Activated CD8-positive, alpha-beta T cell treated with anti-CD3 and anti-CD28 coated beads for 36 hours (primary cell): ENCODE data around the gene SCLY. TPM values are rescaled to one million over a fixed set of nuclear protein-coding genes. Genes with fewer than 3 reads are reported as not detected.
A peak's percentile ranks its signal among the peaks of the same experiment; 100 is the strongest.

Source experiments
- ATAC-seq: fragments of 200-7000 bp; cut with Tn5 transposase; one replicate; pipeline ENCODE4 v1.10.0; 2021; ENCODE audit warnings: mild to moderate bottlenecking, moderate library complexity
- CTCF ChIA-PET: fragments of 350-600 bp; sonication (Branson Sonifier 250); formaldehyde crosslinking; loops from one replicate; lab custom pipeline; 2021; ENCODE audit warnings: antibody characterized with exemption; lab: Charles Lee
- POLR2A ChIA-PET: fragments of 350-600 bp; sonication (Branson Sonifier 250); formaldehyde crosslinking; loops from one replicate; lab custom pipeline; 2021; ENCODE audit warnings: antibody characterized with exemption; lab: Charles Lee
- DNase-seq: peaks from one replicate; pipeline ENCODE4 v3.0.0-alpha.2; 2020
- H3K27ac Mint-ChIP-seq: one replicate; pipeline ENCODE4 v1.8.0; 2021; ENCODE audit warnings: mild to moderate bottlenecking, mixed read lengths
- H3K27me3 Mint-ChIP-seq: one replicate; pipeline ENCODE4 v1.8.0; 2021; ENCODE audit warnings: mixed read lengths
- H3K36me3 Mint-ChIP-seq: one replicate; pipeline ENCODE4 v1.8.0; 2021; ENCODE audit warnings: low read depth, mixed read lengths
- H3K4me1 Mint-ChIP-seq: one replicate; pipeline ENCODE4 v1.8.0; 2021; ENCODE audit warnings: low read depth, mixed read lengths
- H3K4me3 Mint-ChIP-seq: one replicate; pipeline ENCODE4 v1.8.0; 2021; ENCODE audit warnings: mild to moderate bottlenecking, moderate library complexity, mixed read lengths
- H3K9me3 Mint-ChIP-seq: one replicate; pipeline ENCODE4 v1.8.0; 2021; ENCODE audit warnings: mixed read lengths
- CTCF ChIP-seq: fragments of 200-600 bp; IDR thresholded peaks from one replicate; pipeline ENCODE4 v1.8.0; 2022; ENCODE audit warnings: antibody characterized with exemption, mild to moderate bottlenecking
- intact Hi-C: fragments of 100-400 bp; cut with micrococcal nuclease; formaldehyde crosslinking; loops from one replicate; pipeline ENCODE4 v1.10.0; 2022
- total RNA-seq, 2 experiments: library from RNA; stranded (reverse); gene quantifications; one replicate each; pipeline ENCODE4 v1.2.3, GENCODE V29; 2021

SCLY gene
- total RNA-seq, 2 experiments from 2014 or later, result 77.9 to 93.2 TPM

GRCh38 chr2:238091436-238092060 lies 30.7 kb downstream of the SCLY start:
- DNase-seq, result no peak
- CTCF ChIA-PET, result no interaction called here
- no peaks in the 10 kb centered on the region for H3K27me3 Mint-ChIP-seq
- no peaks in the 10 kb centered on the region for H3K9me3 Mint-ChIP-seq
- TF ChIP-seq CTCF, result no peak
- H3K4me1 Mint-ChIP-seq, result no peaks in the 10 kb centered on the region
- POLR2A ChIA-PET, result interaction anchor here (1.2 kb wide), 1 partner anchor 8 kb away, joined by 4 read pairs; the partner anchor contains the start of gene ESPNL
- no peak for ATAC-seq
- intact Hi-C loops, result no loop called here
- peaks cover 23% of the 10 kb centered on the region for H3K36me3 Mint-ChIP-seq
- H3K4me3 Mint-ChIP-seq, result no peak overlapping the region
- H3K27ac Mint-ChIP-seq, result no peak overlapping the region

GRCh38 chr2:238092486-238093035 lies 31.8 kb downstream of the SCLY start:
- Mint-ChIP-seq H3K36me3 (peaks cover 15% of the 10 kb centered on the region), H3K27ac (peak overlapping the region; percentile 3), H3K4me3 (no peak overlapping the region), H3K27me3 (no peaks in the 10 kb centered on the region), H3K4me1 (no peaks in the 10 kb centered on the region), H3K9me3 (no peaks in the 10 kb centered on the region)
- intact Hi-C loops, result no loop called here
- no peak for ATAC-seq
- ChIA-PET CTCF (no interaction called here), POLR2A (no interaction called here)
- DNase-seq, result no peak
- TF ChIP-seq CTCF, result no peak

- TF ChIP-seq CTCF, result no peak
- no peak for ATAC-seq
- ChIA-PET POLR2A (no interaction called here), CTCF (no interaction called here)
- Mint-ChIP-seq H3K9me3 (no peaks in the 10 kb centered on the region), H3K36me3 (peaks cover 16% of the 10 kb centered on the region), H3K4me3 (no peak overlapping the region), H3K27me3 (no peaks in the 10 kb centered on the region), H3K27ac (no peak overlapping the region), H3K4me1 (no peaks in the 10 kb centered on the region)
- intact Hi-C loops, result no loop called here
- DNase-seq, result no peak
Observed at GRCh38 chr2:238093181-238094140, 32.7 kb downstream of the SCLY start.

- H3K4me1 Mint-ChIP-seq, result peaks cover 2% of the 10 kb centered on the region
- ATAC-seq (no peak), DNase-seq (no peak)
- no peak overlapping the region for H3K4me3 Mint-ChIP-seq
- intact Hi-C loops, result no loop called here
- no peak overlapping the region for H3K27ac Mint-ChIP-seq
- no peaks in the 10 kb centered on the region for H3K9me3 Mint-ChIP-seq
- H3K27me3 Mint-ChIP-seq, result no peaks in the 10 kb centered on the region
- POLR2A ChIA-PET, result no interaction called here
- CTCF ChIA-PET, result no interaction called here
- TF ChIP-seq CTCF, result no peak
- peaks cover 13% of the 10 kb centered on the region for H3K36me3 Mint-ChIP-seq
Observed at GRCh38 chr2:238094438-238095022, 33.7 kb downstream of the SCLY start.
